Stimulated activated CD8-positive, alpha-beta memory T cell treated with anti-CD3 and anti-CD28 coated beads, Interleukin-4, amount 100 ng/mL, for 24 hours (primary cell): ENCODE data around the gene PRDM12.
A peak's percentile ranks its signal among the peaks of the same experiment; 100 is the strongest.
"Not testable (repeated sequence)": the region's sequence is repeated elsewhere in the genome, so short reads cannot be mapped to it uniquely, and the experiment has no call there.

Source experiments
- DNase-seq: peaks from one replicate; pipeline ENCODE4 v3.0.0-alpha.2; 2020; ENCODE audit warnings: low read depth

Gene PRDM12

DNA sequence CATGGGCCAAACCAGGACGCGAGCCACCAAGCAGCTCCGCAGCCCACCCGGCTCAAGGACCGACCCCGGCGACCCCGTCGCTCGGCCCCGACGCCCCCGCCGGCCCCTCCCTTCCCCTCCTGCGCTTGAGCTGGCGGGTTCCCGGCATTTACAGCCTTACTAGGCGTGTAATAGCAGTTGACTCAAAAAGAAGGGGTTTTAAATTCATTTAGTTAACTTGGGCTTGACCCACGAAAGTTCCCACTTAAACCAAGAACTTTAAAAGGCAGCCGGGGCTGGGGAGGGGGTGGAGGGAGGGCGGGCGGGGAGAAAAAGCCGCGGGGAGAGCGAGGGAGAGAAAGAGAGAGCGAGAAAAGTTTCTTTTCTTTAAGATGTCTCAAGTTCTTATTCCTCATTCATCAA, 636 bp downstream of the PRDM12 start:
- DNase-seq = no peak

DNA sequence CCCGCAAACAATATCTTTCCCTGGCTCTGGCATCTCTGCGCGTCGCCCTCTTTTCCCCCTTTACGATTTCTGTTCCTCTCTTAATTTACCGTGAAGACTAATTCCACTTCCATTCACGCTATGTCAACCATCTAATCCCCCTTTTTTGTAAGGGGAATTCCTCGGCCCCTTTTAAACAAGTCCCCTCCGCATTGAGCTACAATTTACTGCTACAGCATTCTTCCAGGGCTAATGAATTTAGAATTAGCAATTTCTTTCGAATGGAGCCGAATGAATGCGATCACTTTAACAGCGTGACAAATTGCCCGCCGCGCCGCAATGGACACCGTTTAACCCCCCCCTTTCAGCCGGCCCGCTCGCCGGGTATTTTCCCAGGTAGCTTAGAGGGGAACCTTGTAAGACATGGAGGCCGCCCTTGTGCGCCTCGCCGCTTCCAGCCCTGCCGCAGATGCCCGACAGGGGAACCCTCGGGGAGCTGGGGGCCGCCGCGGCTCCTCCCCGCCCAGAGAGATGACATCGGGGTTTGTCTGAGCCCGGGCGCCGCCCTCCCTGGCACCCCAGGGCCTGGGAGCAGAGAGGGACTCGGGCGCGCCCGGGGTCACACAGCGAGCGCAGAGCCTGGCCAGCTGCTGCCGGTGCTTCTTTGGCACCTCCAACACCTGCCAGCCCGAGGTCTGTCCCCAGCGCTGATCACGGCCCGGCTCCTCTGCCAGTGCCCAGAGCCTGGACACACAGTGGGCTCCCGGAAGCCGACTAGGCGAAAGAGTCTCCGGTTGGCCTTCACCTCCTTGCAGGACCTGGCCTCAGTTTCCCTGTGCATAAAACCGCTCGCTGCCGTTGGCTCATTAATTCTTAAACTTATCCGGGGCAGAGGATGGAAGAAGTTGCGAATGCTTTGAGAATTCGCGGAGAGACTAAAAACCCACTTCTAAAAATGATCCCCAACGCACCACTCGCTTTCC, 1.3 kb downstream of the PRDM12 start:
- no peak for DNase-seq

DNA sequence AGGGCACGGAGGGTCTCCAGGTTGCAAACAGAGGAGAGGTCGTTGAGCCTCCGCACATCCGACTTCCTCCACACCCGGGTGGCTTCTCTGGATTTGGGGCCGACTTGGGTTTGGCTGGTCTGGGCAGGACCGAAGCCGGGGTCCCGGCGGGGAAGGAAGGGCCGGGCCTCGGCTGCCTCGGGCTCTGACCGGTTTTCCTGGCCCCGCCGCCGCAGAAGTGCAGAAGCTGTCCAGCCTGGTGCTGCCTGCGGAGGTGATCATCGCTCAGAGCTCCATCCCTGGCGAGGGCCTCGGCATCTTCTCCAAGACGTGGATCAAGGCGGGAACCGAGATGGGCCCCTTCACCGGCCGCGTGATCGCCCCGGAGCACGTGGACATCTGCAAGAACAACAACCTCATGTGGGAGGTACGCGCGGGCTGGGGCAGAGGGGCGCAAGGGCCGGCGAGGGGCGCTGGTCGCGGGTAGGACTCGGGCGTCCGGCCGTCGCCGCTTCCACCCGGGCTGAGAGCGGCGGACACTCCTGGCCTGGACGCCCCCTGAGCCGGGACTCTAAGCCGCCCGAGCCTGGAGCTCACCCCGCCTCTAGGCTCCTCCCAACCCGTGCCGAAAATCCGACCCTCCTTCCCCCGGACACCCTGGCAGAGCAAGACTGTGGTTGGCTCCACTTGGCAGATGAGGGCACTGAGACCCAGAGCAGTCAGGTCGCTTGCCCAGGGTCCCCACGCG, 2.2 kb downstream of the PRDM12 start:
- DNase-seq = no peak

DNA sequence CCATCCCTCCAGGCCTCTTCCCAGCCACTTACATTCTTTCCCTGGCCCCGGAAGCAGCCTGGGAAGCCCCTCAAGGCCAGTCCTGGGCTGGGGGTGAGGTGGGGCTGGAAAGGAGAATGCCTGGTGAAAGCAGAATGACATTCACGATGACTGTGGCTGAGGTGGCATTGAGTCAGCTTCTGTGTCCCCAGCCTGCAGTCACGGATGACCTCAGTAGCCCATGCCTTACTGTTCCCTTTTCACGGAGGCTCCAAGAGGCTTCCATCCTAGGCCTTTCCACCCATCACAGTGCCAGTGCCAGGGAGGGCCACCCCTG, 2.7 kb downstream of the PRDM12 start:
- DNase-seq = no peak

DNA sequence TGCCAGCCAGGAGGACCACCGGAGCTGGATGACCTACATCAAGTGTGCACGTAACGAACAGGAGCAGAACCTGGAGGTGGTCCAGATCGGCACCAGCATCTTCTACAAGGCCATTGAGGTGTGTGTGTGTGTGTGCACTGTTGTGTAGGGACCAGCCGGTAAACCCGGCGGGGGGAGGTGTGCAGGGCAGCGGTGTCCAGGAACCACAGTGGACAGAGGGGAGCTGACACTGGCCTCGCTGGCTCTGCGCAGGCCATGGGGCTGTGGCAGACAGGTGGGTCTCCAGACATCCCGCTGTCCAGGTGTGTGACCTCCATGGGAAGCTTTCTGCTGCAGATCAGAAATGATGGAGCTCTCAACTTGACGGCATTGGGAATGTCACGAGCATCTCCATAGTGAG, 3.8 kb downstream of the PRDM12 start:
- no peak for DNase-seq

DNA sequence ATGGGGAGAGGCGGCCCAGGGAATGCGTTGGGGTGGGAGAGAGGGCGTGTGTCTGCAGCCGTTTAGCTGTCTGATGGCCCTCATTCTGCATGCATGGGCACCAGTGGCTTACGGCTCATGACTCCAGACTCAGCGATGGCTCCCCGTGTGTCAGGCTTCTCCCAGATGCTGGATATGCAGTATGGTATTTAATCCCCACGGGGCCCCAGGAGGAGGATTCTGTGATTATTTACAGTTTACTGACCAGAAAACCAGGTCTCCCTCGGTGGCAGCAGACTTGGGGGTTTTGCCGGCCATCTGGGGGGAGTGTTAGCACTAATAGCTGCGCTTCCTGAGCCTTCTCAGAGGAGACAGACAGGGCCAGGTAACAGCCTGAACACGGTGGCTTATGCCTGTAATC, 4.3 kb downstream of the PRDM12 start:
- no peak for DNase-seq

DNA sequence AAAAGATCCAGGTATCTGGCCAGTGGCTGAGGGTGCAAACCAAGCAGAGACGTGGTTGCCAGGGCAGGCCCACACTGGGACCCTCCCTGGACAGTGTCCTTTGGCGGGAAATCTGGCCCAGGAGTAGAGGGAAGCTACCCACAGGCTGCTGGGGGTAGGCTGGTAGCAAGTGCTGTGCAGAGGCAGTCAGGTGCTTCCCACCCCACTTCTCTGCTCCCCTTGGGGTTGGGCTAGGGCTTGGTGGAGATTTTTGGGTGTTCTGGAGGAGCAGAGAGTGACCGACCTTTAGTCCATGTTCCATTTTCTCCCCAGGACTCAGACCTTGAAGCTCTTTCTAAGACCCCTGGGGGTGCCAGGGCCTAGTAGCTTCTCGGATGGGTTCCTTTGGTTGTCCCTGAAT, 5.6 kb downstream of the PRDM12 start:
- DNase-seq = no peak

DNA sequence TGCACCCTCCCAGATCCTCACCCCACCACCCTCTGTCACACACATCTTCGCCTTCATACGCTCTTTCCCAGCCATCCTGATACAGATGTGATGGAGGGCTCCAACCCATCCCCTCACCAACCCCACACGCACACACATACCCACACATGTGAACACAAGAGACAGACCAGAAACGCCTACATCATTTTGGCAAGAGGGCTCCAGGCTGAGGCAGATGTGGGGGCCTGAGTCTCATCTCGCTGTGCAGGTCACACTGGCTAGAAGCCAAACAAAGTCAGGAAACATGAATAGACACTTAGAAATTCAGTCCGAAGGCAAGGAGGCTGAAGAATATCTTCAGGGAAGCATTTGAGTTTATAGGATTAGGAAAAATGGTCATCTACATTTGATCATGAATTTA, 6.2 kb downstream of the PRDM12 start:
- no peak for DNase-seq

DNA sequence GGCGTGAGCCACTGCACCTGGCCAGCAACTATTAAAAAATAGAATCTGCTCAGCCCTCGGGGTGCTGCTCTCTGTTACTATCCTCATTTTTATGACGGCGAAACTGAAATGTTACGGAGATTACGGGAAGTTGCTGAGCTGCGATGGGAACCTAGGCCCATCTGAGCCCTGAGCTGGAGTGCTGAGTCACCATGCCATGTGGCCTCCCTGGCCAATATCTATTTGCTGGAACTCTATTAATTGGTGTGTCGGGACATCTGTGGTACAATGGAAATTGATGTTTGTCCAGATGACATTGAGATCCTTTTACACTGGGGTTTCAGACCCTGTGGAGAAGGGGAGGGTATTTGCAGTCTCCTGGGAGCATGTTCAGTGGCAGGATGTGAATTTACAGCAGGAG, 8.1 kb downstream of the PRDM12 start:
- DNase-seq = no peak

DNA sequence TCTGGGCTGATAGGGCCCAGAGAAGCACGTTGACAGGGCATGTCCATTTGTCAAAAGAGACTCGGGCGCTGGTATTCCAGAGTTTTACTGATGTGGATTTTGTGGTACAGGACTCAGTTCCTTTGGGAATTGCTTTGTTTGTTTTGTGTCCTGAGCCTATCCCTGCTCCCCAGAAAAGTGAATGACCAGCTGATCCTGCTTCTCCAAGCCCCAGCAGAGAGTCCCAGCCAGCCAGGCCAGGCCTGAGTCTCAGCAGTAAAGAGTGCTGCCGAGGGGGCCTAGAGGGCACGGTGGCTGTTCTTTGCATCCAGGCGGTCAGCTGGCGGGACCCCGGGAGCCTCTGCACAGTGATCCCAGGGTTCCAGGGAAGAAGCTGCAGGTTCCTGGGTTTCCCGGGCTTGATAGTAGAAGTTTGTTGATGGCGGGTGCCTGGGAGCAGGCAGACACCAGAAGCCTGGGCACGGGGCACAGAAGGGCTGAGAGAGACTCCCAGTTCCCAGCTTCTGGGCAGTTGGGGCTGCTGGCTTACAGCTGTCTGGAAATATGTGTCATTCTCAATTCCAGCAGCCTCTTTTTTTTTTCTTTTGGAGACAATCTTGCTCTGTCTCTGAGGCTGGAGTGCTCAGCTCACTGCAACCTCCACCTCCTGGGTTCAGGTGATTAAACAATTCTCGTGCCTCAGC, 8.7 kb downstream of the PRDM12 start:
- DNase-seq = no peak

DNA sequence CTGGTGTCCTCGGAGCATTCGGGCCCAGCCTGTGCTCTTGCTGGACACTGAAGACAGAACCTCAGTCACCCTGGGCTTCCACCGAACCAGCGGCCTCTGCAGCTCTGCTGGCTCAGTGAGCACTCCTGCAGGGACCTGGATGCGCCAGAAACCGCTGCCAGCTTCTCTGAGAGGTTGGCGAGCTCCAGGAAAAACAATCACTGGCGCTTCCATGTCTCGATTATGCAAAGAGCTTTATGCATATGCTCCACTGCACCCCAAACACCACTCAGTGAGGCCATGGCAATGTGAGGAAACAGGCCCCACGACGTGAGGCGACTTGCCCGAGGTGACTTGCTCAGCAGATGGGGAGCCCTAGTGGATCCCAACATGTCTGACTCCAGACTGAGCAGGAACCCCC, 11.0 kb downstream of the PRDM12 start:
- DNase-seq = no peak

DNA sequence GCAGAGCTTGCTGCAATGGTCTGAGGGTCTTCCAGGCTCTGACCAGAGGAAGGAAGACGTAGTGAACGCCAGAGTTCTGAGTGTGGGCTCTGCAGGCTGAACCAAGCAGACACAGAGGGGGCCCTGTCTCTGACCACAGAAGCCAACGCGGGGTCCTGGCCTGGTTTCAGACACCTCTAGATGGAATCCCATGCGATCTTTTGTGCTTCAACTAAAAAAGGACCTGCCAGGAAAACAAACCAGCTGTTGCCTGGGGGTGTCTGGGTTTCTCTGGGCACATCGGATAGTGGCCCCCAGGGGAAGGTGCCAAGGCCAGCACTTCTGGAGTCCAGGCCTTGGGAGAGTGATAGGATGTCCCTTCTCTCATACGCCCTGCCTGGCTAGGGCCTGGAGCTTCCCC, 12.9 kb downstream of the PRDM12 start:
- DNase-seq = no peak

DNA sequence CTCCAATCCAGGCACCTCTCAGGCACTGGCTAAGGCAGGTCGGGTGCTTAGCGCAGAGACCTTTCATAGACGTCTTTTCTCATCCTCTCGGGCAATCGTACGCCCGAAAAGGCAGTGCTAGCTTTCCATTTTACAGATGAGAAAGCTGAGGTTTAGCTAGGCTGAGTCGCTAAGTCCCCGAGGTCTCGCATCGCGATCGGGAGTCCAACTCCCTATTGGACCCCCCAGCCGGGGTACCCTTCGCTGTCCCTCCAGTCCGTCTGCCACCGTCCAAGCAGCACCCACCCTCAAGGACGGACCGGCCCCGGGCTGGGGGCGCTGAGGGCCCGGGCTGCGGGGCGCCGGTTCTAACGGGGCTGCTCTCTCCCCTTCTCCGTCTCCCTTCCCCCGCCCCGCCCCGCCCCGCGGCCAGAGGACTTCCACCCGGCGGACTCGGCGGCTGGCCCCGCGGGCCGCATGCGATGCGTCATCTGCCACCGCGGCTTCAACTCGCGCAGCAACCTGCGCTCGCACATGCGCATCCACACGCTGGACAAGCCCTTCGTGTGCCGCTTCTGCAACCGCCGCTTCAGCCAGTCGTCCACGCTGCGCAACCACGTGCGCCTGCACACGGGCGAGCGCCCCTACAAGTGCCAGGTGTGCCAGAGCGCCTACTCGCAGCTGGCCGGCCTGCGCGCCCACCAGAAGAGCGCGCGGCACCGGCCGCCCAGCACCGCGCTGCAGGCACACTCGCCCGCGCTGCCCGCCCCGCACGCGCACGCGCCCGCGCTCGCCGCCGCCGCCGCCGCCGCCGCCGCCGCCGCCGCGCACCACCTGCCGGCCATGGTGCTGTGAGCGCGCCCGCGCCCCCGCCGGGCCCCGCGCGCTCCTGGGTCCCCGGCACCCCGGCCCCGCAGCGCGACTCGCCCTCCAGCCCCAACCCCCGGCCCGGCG, 16.7 kb downstream of the PRDM12 start:
- peak; percentile 61 for DNase-seq

DNA sequence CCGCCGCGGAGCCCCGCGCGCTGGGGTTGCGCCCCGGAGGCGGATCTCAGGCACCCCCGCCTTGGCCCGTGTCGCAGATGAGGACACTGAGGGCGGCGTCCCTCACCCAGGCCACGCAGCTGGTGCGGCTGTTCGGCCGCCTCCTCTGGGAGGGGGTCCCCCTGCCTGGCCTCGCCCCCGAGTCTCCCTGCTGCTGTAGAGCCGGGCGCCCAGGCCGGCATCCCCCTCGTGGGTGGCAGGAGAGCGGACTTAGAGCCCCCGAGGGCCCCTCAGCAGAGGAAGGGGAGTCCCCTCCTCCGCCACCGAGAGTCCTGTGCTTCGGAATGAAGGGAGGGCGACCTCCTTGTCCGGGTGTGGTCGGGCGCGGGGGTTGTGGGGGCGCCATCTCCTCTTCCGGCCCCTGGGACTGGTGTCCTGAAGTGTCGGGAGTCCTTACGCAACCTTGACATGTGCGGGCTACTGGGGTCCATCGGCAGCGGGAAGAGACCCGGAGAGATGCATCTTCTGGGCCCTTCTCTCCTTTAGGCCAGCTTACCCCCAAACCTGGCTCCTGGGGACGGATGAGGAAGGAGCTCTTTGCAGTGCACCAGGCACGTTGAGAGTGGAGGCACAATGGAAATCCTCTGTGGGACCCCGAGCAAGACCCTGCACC, 17.5 kb downstream of the PRDM12 start:
- no peak for DNase-seq

DNA sequence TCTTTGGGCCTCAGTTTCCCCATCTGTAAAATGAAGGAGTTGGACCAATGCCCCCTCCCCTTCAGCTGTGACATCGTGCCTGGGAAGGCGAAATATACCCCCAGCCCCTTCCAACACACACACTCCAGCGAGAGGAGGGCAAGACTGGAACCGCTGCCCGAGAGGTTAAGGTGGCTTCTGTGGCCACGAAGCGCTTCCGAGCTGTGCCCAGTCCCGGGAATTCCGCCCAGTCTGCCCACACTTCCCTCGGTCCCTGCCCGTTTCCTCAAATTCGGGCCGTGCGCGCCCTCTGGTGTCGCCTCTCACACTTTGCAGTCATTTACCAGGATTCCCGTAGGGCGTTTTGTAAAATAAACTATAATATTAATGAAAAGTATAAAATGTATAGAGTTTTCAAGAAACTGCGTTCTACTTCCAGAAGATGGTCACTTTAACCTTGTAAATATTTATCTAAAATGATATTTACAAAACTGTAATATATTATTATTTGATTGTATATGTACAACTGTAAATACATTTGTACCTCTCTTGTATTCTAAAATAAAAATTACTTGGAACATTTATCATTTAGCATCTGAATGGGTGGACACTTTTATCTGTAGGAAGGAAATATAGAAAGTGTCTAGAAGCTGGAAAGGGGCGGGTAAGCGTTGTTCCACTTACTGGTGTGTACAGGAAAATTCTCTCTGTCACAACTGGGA, 18.2 kb downstream of the PRDM12 start:
- peak; percentile 44 for DNase-seq

DNA sequence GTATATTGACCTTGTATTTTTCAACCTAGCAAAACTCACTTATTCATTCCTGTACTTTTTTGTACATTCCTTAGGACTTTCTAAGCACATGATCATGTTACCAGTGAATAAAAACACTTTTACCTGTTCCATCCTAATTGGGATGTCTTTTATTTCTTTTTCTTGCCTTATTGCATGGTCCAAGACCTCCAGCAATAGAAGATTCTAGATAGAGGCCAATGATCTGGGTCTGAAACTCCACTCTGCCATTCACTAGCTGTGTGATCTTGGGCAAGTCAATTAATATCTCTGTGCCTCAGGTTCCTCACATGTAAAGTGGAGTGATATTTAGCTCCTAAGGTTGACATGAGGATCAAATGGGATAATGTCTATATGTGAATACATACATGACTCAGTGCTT, 20.7 kb downstream of the PRDM12 start:
- no peak for DNase-seq

DNA sequence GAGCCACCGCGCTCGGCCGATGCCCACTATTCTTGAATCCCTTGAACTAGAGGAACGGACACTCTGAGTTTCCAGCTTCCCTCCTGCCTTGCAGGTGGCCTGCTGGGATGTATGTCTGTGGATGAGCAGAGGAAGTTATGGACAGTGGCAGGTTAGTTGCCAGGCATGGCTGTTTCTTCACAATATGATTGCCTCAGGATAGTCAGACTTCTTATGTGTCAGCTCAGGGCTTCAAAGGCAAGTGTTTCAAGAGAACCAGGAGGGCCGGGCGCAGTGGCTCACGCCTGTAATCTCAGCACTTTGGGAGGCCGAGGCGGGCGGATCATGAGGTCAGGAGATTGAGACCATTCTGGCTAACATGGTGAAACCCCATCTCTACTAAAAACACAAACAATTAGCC, 21.6 kb downstream of the PRDM12 start:
- not testable (repeated sequence) for DNase-seq

DNA sequence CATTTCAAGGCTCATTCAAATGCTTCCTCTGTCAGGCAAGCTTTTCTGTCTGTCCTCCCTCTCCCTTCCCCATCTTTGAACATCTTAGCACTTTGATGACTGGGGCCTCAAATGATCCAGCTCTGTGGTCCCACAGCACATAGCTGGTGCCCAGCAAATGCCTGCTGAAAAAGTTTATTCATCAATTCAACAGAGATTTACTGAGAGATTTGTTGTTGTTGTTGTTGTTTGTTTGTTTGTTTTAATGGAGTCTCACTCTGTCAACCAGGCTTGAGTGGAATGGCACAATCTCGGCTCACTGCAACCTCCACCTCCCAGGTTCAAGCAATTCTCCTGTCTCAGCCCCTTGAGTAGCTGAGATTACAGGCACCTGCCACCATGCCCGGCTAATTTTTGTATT, 23.2 kb downstream of the PRDM12 start:
- DNase-seq = no peak

DNA sequence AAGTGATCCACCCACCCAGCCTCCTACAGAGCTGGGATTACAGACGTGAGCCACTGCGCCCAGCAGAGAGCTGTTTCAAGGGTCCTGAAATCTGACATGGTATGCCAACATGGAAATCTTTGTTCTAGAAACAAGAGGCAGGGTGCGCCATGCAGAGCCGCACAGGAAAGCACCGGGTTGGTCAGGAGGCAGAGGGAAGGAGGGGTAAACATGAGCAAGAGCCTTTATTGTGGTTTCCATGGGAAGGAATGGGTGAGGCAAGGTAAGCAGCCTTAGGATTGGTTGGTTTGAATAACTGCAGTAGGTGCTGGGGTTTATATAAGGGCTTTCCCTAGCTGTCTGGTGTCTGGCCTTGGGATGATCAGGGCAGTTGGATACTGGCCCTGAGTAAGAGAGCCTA, 23.7 kb downstream of the PRDM12 start:
- no peak for DNase-seq

DNA sequence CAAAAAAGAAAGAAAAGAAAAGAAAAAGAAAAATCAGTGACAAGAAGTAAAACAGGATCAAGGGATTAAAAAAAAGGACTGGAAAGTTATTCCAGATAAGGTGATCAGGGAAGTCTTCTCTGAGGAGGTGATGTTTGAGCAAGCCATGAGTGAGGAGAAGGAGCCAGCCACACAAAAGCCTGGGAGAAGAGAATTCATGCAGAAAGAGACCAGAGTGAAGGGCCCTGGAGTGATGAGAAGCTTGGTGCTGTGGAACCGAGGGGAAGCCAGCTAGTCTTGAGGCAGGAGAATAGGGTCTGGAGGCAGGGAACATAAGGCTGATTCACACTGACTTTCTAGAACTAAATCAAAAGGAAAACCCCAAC, 25.2 kb downstream of the PRDM12 start:
- DNase-seq = no peak
